HG03354 (cell line): ENCODE measurements around the gene ZNF205.
"Not testable (repeated sequence)": the region's sequence is repeated elsewhere in the genome, so short reads cannot be mapped to it uniquely, and the experiment has no call there.

Experiments used
- ATAC-seq: cut with Tn5 transposase; IDR thresholded peaks from one replicate; pipeline ENCODE4 v1.9.1; 2021; ENCODE audit warnings: mild to moderate bottlenecking; ENCODE audit not compliant: unreplicated experiment, poor library complexity, severe bottlenecking

The ZNF205 gene

DNA sequence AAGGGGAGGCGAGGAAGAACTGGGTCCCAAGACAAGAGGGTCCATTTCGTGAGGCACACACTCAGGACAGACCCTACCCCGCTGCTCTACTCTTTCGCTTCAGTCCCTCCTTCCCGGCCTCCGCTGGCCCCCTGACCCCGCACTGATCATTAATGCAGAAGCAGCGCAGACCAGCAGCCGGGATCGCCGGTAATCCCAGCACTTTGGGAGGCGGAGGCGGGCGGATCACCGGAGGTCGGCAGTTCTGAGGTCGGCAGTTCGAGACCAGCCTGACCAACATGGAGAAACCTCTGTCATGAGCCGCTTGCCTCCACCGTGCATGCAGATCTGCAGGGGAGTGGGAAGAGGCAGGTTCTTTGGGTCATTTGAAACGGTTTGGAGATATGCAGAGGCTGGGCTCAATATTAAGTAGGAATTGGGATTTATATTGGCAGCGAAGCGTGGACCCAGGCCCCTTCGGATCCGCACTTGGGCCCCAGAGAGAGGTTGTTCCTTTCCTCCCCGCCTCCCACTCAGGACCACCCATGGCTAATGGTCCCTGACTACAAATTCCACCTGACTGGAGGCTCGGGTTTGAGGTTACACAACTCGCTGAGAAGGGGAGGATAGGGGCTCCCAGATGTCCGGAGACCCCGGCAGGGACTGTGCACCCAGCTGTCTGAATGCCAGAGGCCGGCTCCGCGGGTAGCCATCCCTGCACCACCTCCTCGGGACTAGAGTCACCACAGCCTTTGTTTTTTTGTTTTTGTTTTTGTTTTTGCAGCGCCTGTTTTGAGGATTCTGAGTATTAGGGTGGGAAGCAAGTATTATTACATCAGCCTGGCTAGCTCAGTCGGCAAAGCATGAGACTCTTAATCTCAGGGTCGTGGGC, 52.0 kb downstream of the ZNF205 start:
- no peak for ATAC-seq

DNA sequence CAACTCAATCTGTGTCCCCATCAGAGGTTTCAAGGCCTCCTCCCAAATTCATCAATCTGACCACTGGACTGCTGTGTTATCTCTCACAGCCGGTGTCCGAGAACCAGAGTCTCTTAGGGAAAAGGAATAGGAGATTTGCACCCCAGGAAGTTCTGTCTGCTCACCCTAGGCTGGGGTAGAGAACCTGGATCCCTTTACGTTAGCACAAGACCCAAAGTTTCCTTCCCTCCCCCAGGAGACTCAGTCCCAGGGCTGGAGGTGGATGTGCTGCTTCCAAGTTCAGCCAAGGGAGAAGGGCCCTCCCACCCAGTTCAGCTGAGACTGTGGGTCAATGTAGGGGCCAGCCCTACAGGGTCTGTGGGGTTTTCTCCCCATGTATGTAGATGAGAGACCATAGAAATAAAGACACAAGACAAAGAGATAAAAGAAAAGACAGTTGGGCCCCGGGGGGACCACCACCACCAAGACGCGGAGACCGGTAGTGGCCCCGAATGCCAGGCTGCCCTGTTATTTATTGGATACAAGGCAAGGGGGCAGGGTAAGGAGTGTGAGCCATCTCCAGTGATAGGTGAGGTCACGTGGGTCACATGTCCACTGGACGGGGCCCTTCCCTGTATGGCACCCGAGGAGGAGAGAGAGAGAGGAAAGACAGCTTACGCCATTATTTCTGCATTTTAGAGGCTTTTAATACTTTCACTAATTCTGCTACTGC, 52.9 kb downstream of the ZNF205 start:
- no peak for ATAC-seq

DNA sequence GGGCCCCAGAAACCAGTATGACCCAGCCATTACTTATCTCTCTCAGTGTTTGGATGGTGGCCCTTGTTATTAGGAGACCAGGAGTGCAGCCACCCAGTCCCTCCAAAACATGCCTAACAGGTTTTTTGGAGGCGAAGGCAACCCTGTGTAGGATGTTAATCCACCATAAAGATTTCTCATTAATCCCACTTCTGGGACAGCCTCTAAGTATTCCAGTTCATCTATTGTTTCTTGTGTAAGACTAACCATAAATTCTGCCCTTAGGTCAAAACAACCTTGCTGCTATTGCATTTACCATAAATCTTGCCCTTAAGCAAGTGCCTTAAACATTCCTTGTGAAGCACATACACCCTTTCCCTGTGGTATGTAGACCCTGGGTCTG, 54.1 kb downstream of the ZNF205 start:
- no peak for ATAC-seq

DNA sequence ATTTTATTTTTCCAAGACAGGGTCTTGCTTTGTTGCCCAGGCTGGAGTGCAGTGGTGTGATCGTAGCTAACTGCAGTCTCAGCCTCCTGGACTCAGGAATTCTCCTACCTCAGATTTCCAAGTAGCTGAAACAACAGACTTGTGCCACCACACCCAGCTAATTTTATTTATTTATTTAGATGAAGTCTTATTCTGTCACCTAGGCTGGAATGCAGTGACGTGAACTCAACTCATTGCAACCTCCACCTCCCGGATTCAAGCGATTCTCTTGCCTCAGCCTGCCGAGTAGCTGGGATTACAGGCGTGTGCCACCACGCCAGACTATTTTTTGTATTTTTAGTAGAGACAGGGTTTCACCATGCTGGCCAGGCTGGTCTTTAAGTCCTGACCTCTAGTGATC, 56.3 kb downstream of the ZNF205 start:
- ATAC-seq: not testable (repeated sequence)
